ENCODE results near the gene RARS2. TPM values are rescaled to one million over a fixed set of nuclear protein-coding genes. Genes with fewer than 3 reads are reported as not detected.
"Not testable (repeated sequence)": the region's sequence is repeated elsewhere in the genome, so short reads cannot be mapped to it uniquely, and the experiment has no call there.

RARS2 gene
- polyA plus RNA-seq, 3 donors = 18.0 to 29.0 (median 23.3) TPM

GRCh38 chr6:87534377-87535047 lies 55.3 kb downstream of the RARS2 start:
- 85 to 97% (median 97%) methylated on average over 2 of the region's 2 CpGs for WGBS, 3 donors
- no peak overlapping the region for H3K27ac ChIP-seq (ENCODE audit: low read depth, low read length)

DNA sequence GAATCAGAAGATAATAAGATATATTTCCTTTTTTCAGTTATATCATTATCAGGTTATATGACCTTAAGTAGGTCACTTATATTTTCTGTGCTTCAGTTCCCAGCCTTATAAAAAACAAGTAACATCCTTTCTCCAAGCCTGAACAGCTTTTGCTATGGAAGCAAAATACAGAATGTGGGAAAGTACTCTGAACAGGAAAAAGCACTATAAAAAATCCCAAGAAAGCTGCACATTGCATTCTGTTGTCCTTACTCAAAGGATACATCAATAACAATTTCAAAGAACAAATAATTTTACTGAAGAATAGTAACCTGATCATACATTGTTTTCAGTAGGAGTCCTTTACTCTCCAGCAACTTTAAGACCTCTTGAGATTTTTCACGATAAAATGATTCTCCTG lies 60.6 kb downstream of the RARS2 start:
- WGBS, 3 donors = 93 to 98% (median 95%) methylated on average over 1 of the region's 1 CpG
- H3K27ac ChIP-seq (ENCODE audit: low read depth, low read length) = no peak overlapping the region

DNA sequence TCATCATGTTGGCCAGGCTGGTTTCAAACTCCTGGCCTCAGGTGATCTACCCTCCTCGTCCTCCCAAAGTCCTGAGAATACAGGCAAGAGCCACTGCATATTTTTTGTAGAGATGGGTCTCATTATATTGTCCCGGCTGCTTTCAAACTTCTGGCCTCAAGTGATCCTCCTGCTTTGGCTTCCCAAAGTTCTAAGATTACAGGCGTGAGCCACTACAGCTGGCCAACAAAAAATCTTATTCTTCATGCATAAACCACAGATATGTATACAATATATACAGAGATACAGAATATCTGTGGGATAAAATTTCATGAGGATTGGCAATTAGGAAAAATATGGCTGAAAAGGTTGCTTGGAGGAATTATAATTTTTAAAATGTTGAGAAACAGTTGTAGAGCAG lies 67.1 kb downstream of the RARS2 start:
- WGBS, 3 donors = 82 to 99% (median 98%) methylated on average over 3 of the region's 3 CpGs
- no peak overlapping the region for H3K27ac ChIP-seq (ENCODE audit: low read depth, low read length)

DNA sequence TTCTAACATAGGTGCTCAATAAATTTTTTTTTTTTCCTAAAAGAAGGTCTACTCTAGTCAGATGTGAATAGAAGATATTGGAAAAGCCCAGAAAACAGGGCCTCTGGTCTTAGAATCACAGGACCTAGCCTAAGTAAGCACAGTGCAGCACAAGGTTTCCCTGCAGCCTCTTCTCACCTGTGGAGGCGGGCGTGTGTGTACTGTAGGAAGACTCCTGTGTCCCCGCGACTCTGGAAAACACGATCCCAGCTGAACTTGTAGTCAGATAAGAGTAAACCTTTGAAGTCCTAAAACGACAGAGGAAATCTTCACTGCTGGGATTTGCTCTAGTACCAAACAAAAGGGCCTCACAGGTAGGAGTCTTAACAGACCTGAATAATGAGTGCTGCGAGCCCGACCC lies 71.3 kb downstream of the RARS2 start:
- no peak overlapping the region for H3K27ac ChIP-seq (ENCODE audit: low read depth, low read length)
- 87 to 96% (median 92%) methylated on average over 8 of the region's 8 CpGs for WGBS, 3 donors

DNA sequence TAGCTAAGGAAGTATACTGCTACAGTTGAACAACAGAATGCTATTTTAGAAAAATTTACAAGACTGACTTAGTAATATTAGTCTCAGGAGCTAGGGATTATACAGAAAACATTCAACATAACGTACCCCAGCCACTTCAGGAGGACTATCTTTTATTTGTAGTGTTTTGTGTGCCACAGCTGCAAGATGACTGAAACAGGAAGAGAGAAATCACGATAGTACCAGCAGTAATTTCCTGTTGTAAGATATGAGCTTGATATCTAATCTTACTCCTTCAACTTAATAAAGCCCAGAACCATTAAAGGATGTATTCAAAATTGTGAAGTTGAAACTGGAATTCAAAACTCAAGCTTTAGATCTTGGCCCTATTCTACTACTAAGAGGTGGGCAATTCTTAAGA lies 75.0 kb downstream of the RARS2 start:
- WGBS, 3 donors = 49 to 53% (median 52%) methylated on average over 2 of the region's 2 CpGs

GRCh38 chr6:87504441-87504840 lies 85.3 kb downstream of the RARS2 start:
- no peak overlapping the region for H3K27ac ChIP-seq (ENCODE audit: low read depth, low read length)
- 66 to 82% (median 78%) methylated on average over 1 of the region's 1 CpG for WGBS, 3 donors

More for the DNA sequence above, 75.0 kb downstream of the RARS2 start:
- H3K27ac ChIP-seq (ENCODE audit: low read depth, low read length) = no peak overlapping the region

DNA sequence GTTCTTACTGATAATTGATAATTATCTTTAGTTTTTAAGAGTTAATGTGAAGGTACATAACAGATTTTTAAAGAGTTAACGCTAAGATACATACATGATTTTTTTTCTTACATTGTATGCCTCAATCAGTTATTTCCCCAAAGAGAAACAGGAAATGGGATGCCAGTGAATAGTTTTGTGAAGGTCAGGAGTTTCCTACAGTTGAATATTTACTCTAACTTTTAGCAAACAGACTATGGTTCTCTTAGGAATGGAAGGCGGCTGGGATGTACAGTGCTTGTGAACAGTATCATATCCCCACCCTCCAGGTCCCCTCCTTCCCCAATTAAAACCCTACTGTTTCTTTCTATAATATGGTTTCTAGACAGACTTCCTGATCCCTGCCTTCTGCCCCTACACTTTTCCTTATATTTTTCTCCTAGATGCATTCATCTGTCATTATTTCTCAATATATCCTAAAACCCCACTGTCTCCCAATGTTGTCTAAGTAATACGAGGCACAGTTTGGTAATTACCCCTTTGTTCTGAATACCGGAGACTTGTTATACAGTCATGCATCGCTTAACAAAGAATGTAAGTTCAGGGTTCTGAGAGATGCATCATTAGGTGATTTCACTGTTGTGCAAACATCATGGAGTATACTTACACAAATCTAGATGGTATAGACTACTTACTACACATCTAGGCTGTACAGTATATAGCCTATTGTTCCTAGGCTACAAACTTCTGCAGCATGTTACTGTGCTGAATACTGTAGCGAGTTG lies 87.8 kb downstream of the RARS2 start:
- 92 to 93% (median 92%) methylated on average over 6 of the region's 6 CpGs for WGBS, 3 donors
- H3K27ac ChIP-seq (ENCODE audit: low read depth, low read length) = no peak overlapping the region

DNA sequence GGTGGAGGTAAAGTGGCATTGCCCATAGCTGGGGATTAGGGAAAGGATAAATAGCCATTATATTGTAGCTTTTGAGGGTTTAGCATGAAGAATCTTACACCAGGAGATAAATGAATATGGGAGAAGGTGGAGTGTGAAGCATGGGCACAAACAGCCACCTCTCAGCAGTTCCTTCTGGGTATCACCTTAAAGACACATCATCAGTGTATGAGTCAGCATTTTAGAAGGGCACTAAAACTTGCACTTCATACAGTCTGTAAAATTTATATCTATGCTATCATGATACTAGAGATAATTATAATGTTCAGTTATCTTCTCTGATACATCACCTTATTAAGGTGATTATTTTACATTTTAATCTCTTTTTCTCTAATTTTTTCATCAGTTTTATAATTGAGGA lies 91.7 kb downstream of the RARS2 start:
- H3K27ac ChIP-seq (ENCODE audit: low read depth, low read length) = no peak overlapping the region

DNA sequence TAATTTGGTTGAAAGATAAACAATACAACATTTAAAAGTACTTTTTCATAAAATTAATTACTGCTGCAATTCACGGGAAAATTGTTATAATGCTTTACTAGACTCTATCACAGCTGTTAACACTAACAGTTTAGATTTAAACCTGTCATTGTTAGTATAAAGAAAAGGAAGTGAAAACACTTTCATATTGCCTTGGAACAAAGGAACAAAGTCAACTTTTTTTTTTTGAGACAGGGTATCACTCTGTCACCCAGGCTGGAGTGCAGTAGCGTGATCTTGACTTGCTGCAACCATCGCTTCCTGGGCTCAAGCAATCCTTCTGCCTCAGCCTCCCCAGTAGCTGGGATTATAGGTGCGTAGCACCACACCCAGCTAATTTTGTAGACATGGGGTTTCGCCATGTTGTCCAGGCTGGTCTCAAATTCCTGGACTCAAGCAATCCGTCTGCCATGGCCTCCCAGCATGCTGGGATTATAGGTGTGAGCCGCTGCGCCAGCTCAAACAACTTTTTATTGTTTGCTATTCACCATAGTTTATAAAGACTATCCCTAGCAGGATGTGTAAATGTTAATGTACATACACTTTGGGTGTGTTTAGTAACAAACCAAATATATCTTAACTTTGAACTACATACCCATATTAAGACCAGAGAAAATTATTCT lies 94.9 kb downstream of the RARS2 start:
- whole genome bisulfite sequencing, 3 donors = 94 to 97% (median 95%) methylated on average over 8 of the region's 8 CpGs
- H3K27ac ChIP-seq (ENCODE audit: low read depth, low read length) = no peak overlapping the region

GRCh38 chr6:87489326-87489725 lies 100.5 kb downstream of the RARS2 start:
- not testable (repeated sequence) for H3K27ac ChIP-seq (ENCODE audit: low read depth, low read length)
- 87 to 91% (median 89%) methylated on average over 8 of the region's 8 CpGs for WGBS, 3 donors

DNA sequence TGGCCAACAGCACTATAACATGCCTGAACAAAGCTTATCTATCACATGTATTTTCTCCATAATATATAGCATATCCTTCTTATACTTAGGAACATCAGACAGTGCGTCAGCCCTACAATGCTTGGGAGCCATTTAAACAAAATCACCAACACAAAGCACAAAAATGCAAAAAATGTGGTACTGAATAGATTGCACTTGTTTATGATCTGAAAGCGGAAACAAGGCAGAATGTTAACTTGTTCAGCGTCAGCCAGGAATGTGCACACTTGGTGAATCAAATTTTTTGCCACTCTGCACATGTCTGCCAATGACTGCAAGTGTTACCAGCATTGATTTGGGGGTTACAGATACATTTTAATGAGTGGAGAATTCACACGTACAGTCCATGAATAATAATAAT lies 102.2 kb downstream of the RARS2 start:
- WGBS, 3 donors = 86 to 89% (median 87%) methylated on average over 4 of the region's 4 CpGs
- no peak overlapping the region for H3K27ac ChIP-seq (ENCODE audit: low read depth, low read length)

GRCh38 chr6:87484491-87484890 lies 105.3 kb downstream of the RARS2 start:
- 95 to 97% (median 97%) methylated on average over 7 of the region's 7 CpGs for WGBS, 3 donors
- H3K27ac ChIP-seq (ENCODE audit: low read depth, low read length) = no peak overlapping the region

GRCh38 chr6:87483929-87484328 lies 105.9 kb downstream of the RARS2 start:
- WGBS, 3 donors = 65 to 87% (median 85%) methylated on average over 9 of the region's 9 CpGs
- no peak overlapping the region for H3K27ac ChIP-seq (ENCODE audit: low read depth, low read length)

- 44 to 73% (median 57%) methylated on average over 4 of the region's 4 CpGs for WGBS, 3 donors
- H3K27ac ChIP-seq (ENCODE audit: low read depth, low read length) = no peak overlapping the region
These were observed 107.4 kb downstream of the RARS2 start for GRCh38 chr6:87482366-87482765.

- no peak overlapping the region for H3K27ac ChIP-seq (ENCODE audit: low read depth, low read length)
- WGBS, 3 donors = 51 to 83% (median 64%) methylated on average over 3 of the region's 3 CpGs
These were observed 107.9 kb downstream of the RARS2 start for GRCh38 chr6:87481931-87482330.

GRCh38 chr6:87473419-87473903 lies 116.3 kb downstream of the RARS2 start:
- WGBS, 3 donors = 1% methylated on average over 15 of the region's 15 CpGs
- H3K27ac ChIP-seq (ENCODE audit: low read depth, low read length) = peak overlapping the region; percentile 31

GRCh38 chr6:87472525-87473418 lies 117.0 kb downstream of the RARS2 start, which contains the start of gene SLC35A1:
Gene SLC35A1 (plus strand): TSS chr6:87472974. CDS start chr6:87473004, 30 bp downstream.
- H3K27ac ChIP-seq (ENCODE audit: low read depth, low read length) = peak within 1 kb of the TSS; percentile 31
- 0 to 1% (median 0%) methylated on average over 64 to 70 of the region's 70 CpGs for WGBS, 3 donors

GRCh38 chr6:87465051-87465450 lies 124.7 kb downstream of the RARS2 start:
- WGBS, 3 donors = 72 to 93% (median 72%) methylated on average over 2 of the region's 2 CpGs
- H3K27ac ChIP-seq (ENCODE audit: low read depth, low read length) = no peak overlapping the region
